ENCODE measurements around the gene FILIP1. TPM values are rescaled to one million over a fixed set of nuclear protein-coding genes. Genes with fewer than 3 reads are reported as not detected.

The FILIP1 gene
- total RNA-seq, 1 experiment from 2014 or later: not detected

DNA sequence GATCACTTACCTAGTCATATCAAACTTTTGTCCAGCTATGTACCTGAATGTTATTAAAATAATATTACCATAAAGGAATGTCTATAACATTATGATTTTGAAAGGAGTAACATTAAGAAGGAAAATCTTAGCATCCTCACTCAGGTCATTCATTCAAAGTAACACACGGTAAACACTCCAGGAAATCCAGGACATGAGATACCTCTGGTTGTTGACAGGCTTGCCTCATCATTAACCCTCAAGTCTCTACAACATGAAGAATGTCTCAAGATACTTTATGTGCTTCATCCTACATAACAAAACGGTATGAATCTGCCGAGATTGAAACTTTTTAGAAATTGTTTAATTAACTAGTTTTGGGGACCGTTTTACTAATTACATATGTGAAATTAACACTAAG lies 690 bp upstream of the FILIP1 start:
- no peak for DNase-seq
- no TSS peak for BruUV-seq (replicated peaks)
- no peaks in the 10 kb centered on the region for H4K20me1 ChIP-seq (ENCODE audit: low read length)
- no peak overlapping the region for H3K4me2 ChIP-seq (ENCODE audit: low read length)
- no peak overlapping the region for H3K27ac ChIP-seq (ENCODE audit: low read length)
- intact Hi-C loops (cut with micrococcal nuclease): no loop called here
- no peaks in the 10 kb centered on the region for H3K4me1 ChIP-seq (ENCODE audit: insufficient read depth, low read length)
- H2AFZ ChIP-seq (ENCODE audit: low read length): no peak overlapping the region
- H3K79me2 ChIP-seq (ENCODE audit: low read length): no peaks in the 10 kb centered on the region
- H3K9me2 ChIP-seq (replicated peaks; ENCODE audit: low read length): no peaks in the 10 kb centered on the region
- H3K4me3 ChIP-seq (ENCODE audit: low read length): no peak overlapping the region
- ATAC-seq: no peak
- TF ChIP-seq, protein P1, sequence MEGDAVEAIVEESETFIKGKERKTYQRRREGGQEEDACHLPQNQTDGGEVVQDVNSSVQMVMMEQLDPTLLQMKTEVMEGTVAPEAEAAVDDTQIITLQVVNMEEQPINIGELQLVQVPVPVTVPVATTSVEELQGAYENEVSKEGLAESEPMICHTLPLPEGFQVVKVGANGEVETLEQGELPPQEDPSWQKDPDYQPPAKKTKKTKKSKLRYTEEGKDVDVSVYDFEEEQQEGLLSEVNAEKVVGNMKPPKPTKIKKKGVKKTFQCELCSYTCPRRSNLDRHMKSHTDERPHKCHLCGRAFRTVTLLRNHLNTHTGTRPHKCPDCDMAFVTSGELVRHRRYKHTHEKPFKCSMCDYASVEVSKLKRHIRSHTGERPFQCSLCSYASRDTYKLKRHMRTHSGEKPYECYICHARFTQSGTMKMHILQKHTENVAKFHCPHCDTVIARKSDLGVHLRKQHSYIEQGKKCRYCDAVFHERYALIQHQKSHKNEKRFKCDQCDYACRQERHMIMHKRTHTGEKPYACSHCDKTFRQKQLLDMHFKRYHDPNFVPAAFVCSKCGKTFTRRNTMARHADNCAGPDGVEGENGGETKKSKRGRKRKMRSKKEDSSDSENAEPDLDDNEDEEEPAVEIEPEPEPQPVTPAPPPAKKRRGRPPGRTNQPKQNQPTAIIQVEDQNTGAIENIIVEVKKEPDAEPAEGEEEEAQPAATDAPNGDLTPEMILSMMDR (conservative IDR thresholded peaks at IDR 0.05; ENCODE audit: low read depth, low read length): no peak
- TF ChIP-seq EZH2 (IDR thresholded peaks at IDR 0.05; ENCODE audit: low read length, unreplicated experiment) (no peak), EZH2phosphoT487 (IDR thresholded peaks at IDR 0.05; ENCODE audit: borderline replicate concordance, low read length) (no peak)
- H3K27me3 ChIP-seq (ENCODE audit: low read length): peaks cover 6% of the 10 kb centered on the region; the same call in 1 of the 2 replicates
- POLR2A ChIA-PET (ENCODE audit: unreplicated experiment): no interaction called here
- H3K36me3 ChIP-seq (ENCODE audit: low read depth, low read length): no peaks in the 10 kb centered on the region
- no peaks in the 10 kb centered on the region for H3F3A ChIP-seq (ENCODE audit: low read length, unreplicated experiment)
- H3K9ac ChIP-seq (ENCODE audit: low read length): no peak overlapping the region
- CTCF ChIA-PET: no interaction called here
- H3K9me3 ChIP-seq (ENCODE audit: low read length): no peaks in the 10 kb centered on the region

DNA sequence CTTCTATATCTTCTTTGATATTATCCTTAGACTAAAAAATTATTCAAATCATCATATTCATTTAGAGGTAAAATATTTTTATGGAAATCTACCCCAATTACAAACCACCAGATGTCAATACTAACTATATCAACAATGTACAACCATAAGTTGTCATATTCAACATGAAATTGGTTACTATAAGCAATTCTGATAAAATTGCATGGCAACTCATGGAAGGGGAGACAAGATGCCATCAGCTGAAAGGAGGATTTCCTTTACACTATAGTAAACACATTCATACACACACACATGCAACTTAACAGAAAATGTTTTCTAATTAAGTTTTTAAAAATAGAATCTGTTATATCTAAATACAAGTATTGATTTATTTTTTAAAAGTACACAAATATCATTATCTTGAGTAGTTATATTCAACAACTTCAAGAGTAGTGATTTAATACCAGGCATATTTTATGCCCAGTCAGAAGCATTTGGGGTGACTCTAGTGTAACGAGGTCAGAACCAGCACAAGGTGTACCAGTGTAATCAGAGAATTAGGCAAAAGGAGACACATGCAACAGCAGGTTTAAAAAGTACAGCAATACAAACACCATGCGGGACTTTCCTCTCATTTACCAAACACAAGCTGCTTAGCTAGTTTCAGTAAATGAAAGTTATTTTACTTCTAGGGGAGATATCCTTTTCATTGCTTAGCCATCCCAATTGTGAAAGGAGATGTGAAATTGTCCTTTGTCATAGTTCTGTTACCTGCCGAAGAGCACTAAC lies 1.0 kb downstream of the FILIP1 start:
- Histone ChIP-seq H3F3A (ENCODE audit: low read length, unreplicated experiment) (no peaks in the 10 kb centered on the region), H2AFZ (ENCODE audit: low read length) (no peak overlapping the region), H3K4me2 (ENCODE audit: low read length) (no peak overlapping the region), H3K79me2 (ENCODE audit: low read length) (no peaks in the 10 kb centered on the region), H3K4me1 (ENCODE audit: insufficient read depth, low read length) (no peaks in the 10 kb centered on the region), H3K27me3 (ENCODE audit: low read length) (peaks cover 6% of the 10 kb centered on the region; the same call in 1 of the 2 replicates), H3K36me3 (ENCODE audit: low read depth, low read length) (no peaks in the 10 kb centered on the region), H3K9me2 (replicated peaks; ENCODE audit: low read length) (no peaks in the 10 kb centered on the region), H3K4me3 (ENCODE audit: low read length) (no peak overlapping the region), H3K9ac (ENCODE audit: low read length) (no peak overlapping the region), H3K9me3 (ENCODE audit: low read length) (no peaks in the 10 kb centered on the region), H3K27ac (ENCODE audit: low read length) (no peak overlapping the region), H4K20me1 (ENCODE audit: low read length) (no peaks in the 10 kb centered on the region)
- no TSS peak for BruUV-seq (replicated peaks)
- TF ChIP-seq EZH2phosphoT487 (IDR thresholded peaks at IDR 0.05; ENCODE audit: borderline replicate concordance, low read length): no peak
- no peak for TF ChIP-seq EZH2 (IDR thresholded peaks at IDR 0.05; ENCODE audit: low read length, unreplicated experiment)
- TF ChIP-seq, protein P1 (conservative IDR thresholded peaks at IDR 0.05; ENCODE audit: low read depth, low read length): no peak
- DNase-seq (no peak), ATAC-seq (no peak)
- CTCF ChIA-PET: no interaction called here
- intact Hi-C loops (cut with micrococcal nuclease): no loop called here
- POLR2A ChIA-PET (ENCODE audit: unreplicated experiment): interaction anchor here (0.5 kb wide), 1 partner anchor 207 kb away, joined by 5 read pairs; no protein-coding TSS in a partner anchor

DNA sequence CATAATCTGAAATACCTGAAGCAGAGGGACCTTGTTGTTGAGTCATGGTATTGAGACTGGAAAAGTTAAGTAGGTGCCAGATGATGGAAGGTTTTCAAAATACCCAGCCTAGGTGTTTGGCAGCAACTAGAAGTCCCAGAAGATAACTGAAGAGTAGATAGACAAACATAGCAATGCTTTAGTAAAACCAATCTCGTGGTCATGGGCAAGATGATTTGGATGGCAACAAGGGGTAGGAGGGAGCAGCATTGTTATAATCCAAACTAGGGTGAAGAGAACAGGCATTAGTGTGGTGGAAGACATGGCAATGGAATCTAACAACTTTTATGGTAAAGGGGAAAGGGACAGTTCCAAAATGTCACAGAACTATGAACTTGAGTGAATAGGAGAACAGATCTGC lies 2.3 kb downstream of the FILIP1 start:
- no peaks in the 10 kb centered on the region for H3K79me2 ChIP-seq (ENCODE audit: low read length)
- no peak overlapping the region for H2AFZ ChIP-seq (ENCODE audit: low read length)
- CTCF ChIA-PET: no interaction called here
- no TSS peak for BruUV-seq (replicated peaks)
- no peak for TF ChIP-seq EZH2phosphoT487 (IDR thresholded peaks at IDR 0.05; ENCODE audit: borderline replicate concordance, low read length)
- no peak overlapping the region for H3K4me3 ChIP-seq (ENCODE audit: low read length)
- no peaks in the 10 kb centered on the region for H3F3A ChIP-seq (ENCODE audit: low read length, unreplicated experiment)
- no peaks in the 10 kb centered on the region for H3K9me3 ChIP-seq (ENCODE audit: low read length)
- peaks cover 6% of the 10 kb centered on the region; the same call in 1 of the 2 replicates for H3K27me3 ChIP-seq (ENCODE audit: low read length)
- intact Hi-C loops (cut with micrococcal nuclease): no loop called here
- ATAC-seq (no peak), DNase-seq (no peak)
- H3K9me2 ChIP-seq (replicated peaks; ENCODE audit: low read length): no peaks in the 10 kb centered on the region
- H3K9ac ChIP-seq (ENCODE audit: low read length): no peak overlapping the region
- no peak overlapping the region for H3K27ac ChIP-seq (ENCODE audit: low read length)
- H3K4me2 ChIP-seq (ENCODE audit: low read length): no peak overlapping the region
- no peaks in the 10 kb centered on the region for H3K4me1 ChIP-seq (ENCODE audit: insufficient read depth, low read length)
- H3K36me3 ChIP-seq (ENCODE audit: low read depth, low read length): no peaks in the 10 kb centered on the region
- POLR2A ChIA-PET (ENCODE audit: unreplicated experiment): no interaction called here
- H4K20me1 ChIP-seq (ENCODE audit: low read length): no peaks in the 10 kb centered on the region
